HG03045 (cell line): ENCODE measurements around the gene SCAMP2.

Experiments used
- ATAC-seq: cut with Tn5 transposase; IDR thresholded peaks from one replicate; pipeline ENCODE4 v1.9.1; 2021; ENCODE audit warnings: mild to moderate bottlenecking, moderate library complexity; ENCODE audit not compliant: unreplicated experiment

Gene SCAMP2

GRCh38 chr15:74839526-74840395, 33.4 kb downstream of the SCAMP2 start:
- ATAC-seq = no peak

- ATAC-seq = no peak
These were observed 34.2 kb downstream of the SCAMP2 start for GRCh38 chr15:74838746-74839525.

GRCh38 chr15:74838137-74838516, 35.0 kb downstream of the SCAMP2 start:
- ATAC-seq = no peak

GRCh38 chr15:74837482-74838136, 35.6 kb downstream of the SCAMP2 start:
- no peak for ATAC-seq

GRCh38 chr15:74836846-74837245, 36.3 kb downstream of the SCAMP2 start:
- ATAC-seq = no peak

- no peak for ATAC-seq
These were observed 37.8 kb downstream of the SCAMP2 start for GRCh38 chr15:74835312-74835823.

- ATAC-seq = no peak
These were observed 39.6 kb downstream of the SCAMP2 start for GRCh38 chr15:74833376-74834107.

GRCh38 chr15:74832826-74833225, 40.3 kb downstream of the SCAMP2 start:
- ATAC-seq = no peak

- ATAC-seq = no peak
These were observed 41.2 kb downstream of the SCAMP2 start for GRCh38 chr15:74831813-74832495.

GRCh38 chr15:74830868-74831267, 42.3 kb downstream of the SCAMP2 start:
- ATAC-seq = no peak

GRCh38 chr15:74829991-74830390, 43.2 kb downstream of the SCAMP2 start:
- no peak for ATAC-seq

- no peak for ATAC-seq
These were observed 43.7 kb downstream of the SCAMP2 start for GRCh38 chr15:74829486-74829885.

GRCh38 chr15:74828835-74829234, 44.3 kb downstream of the SCAMP2 start:
- no peak for ATAC-seq

GRCh38 chr15:74827614-74828013, 45.6 kb downstream of the SCAMP2 start:
- ATAC-seq = no peak

GRCh38 chr15:74826921-74827320, 46.2 kb downstream of the SCAMP2 start:
- no peak for ATAC-seq

- no peak for ATAC-seq
These were observed 46.8 kb downstream of the SCAMP2 start, which contains the start of gene CPLX3 for GRCh38 chr15:74826364-74826819. Gene CPLX3, plus strand, starts transcription at chr15:74826627. Its CDS starts 77 bp downstream, at chr15:74826704.

- ATAC-seq = no peak
These were observed 47.3 kb downstream of the SCAMP2 start for GRCh38 chr15:74825866-74826265.

- ATAC-seq = no peak
These were observed 48.2 kb downstream of the SCAMP2 start for GRCh38 chr15:74824976-74825375.

GRCh38 chr15:74823324-74823723, 49.8 kb downstream of the SCAMP2 start:
- ATAC-seq = no peak

- ATAC-seq = no peak
These were observed 50.9 kb downstream of the SCAMP2 start for GRCh38 chr15:74822233-74822632.
